Fibroblast of skin of scalp (primary cell): ENCODE data around the gene TEAD4.

Experiments used
- DNase-seq: peaks from one replicate; pipeline ENCODE4 v3.0.0-alpha.2; 2013

TEAD4 gene

GRCh38 chr12:3003357-3003992 is 44.3 kb downstream of the TEAD4 start:
- no peak for DNase-seq

- peak; percentile 29 for DNase-seq
Observed at GRCh38 chr12:3004655-3005565, 45.7 kb downstream of the TEAD4 start.

- peak; percentile 80 for DNase-seq
Observed at GRCh38 chr12:3005736-3006135, 46.5 kb downstream of the TEAD4 start.

- DNase-seq, result no peak
Observed at GRCh38 chr12:3009780-3010179, 50.6 kb downstream of the TEAD4 start.

- peak; percentile 24 for DNase-seq
Observed at GRCh38 chr12:3010214-3010930, 51.2 kb downstream of the TEAD4 start.

GRCh38 chr12:3012786-3013185 is 53.6 kb downstream of the TEAD4 start:
- no peak for DNase-seq

- DNase-seq, result no peak
Observed at GRCh38 chr12:3014641-3015040, 55.4 kb downstream of the TEAD4 start.

- no peak for DNase-seq
Observed at GRCh38 chr12:3015356-3015755, 56.2 kb downstream of the TEAD4 start.

GRCh38 chr12:3016191-3016590 is 57.0 kb downstream of the TEAD4 start:
- DNase-seq, result peak; percentile 27

GRCh38 chr12:3017281-3017680 is 58.1 kb downstream of the TEAD4 start:
- DNase-seq, result no peak

GRCh38 chr12:3018284-3019004 is 59.2 kb downstream of the TEAD4 start:
- no peak for DNase-seq

GRCh38 chr12:3019005-3019680 is 59.9 kb downstream of the TEAD4 start:
- no peak for DNase-seq

GRCh38 chr12:3020399-3020798 is 61.2 kb downstream of the TEAD4 start:
- DNase-seq, result no peak

- DNase-seq, result no peak
Observed at GRCh38 chr12:3020850-3021435, 61.7 kb downstream of the TEAD4 start.

GRCh38 chr12:3022411-3022810 is 63.2 kb downstream of the TEAD4 start:
- DNase-seq, result no peak

GRCh38 chr12:3022961-3023360 is 63.8 kb downstream of the TEAD4 start:
- no peak for DNase-seq

- DNase-seq, result no peak
Observed at GRCh38 chr12:3028108-3028507, 68.9 kb downstream of the TEAD4 start.

- no peak for DNase-seq
Observed at GRCh38 chr12:3030821-3031429, 71.7 kb downstream of the TEAD4 start.

- no peak for DNase-seq
Observed at GRCh38 chr12:3032161-3032560, 73.0 kb downstream of the TEAD4 start.

- no peak for DNase-seq
Observed at GRCh38 chr12:3032770-3033538, 73.8 kb downstream of the TEAD4 start.

- DNase-seq, result no peak
Observed at GRCh38 chr12:3033539-3033867, 74.3 kb downstream of the TEAD4 start.
